ENCODE results near the gene FBLN2. TPM values are rescaled to one million over a fixed set of nuclear protein-coding genes. Genes with fewer than 3 reads are reported as not detected.

FBLN2 gene
- total RNA-seq, 1 donor from 2014 or later, result 33.5 TPM

GRCh38 chr3:13532085-13532484, 16.8 kb upstream of the FBLN2 start:
- no peak for DNase-seq

- DNase-seq, result no peak
These were observed 16.3 kb upstream of the FBLN2 start for GRCh38 chr3:13532631-13533030.

- no peak for DNase-seq
These were observed 15.0 kb upstream of the FBLN2 start for GRCh38 chr3:13533885-13534301.

GRCh38 chr3:13535526-13535875, 13.4 kb upstream of the FBLN2 start:
- DNase-seq, result no peak

GRCh38 chr3:13535905-13536304, 13.0 kb upstream of the FBLN2 start:
- no peak for DNase-seq

- DNase-seq, result no peak
These were observed 12.5 kb upstream of the FBLN2 start for GRCh38 chr3:13536432-13536831.

- no peak for DNase-seq
These were observed 12.1 kb upstream of the FBLN2 start for GRCh38 chr3:13536832-13537231.

- no peak for DNase-seq
These were observed 11.5 kb upstream of the FBLN2 start for GRCh38 chr3:13537244-13537908.

- no peak for DNase-seq
These were observed 11.0 kb upstream of the FBLN2 start for GRCh38 chr3:13537909-13538296.

GRCh38 chr3:13538520-13539291, 10.2 kb upstream of the FBLN2 start:
- no peak for DNase-seq

- no peak for DNase-seq
These were observed 9.7 kb upstream of the FBLN2 start for GRCh38 chr3:13539292-13539638.

GRCh38 chr3:13539671-13540070, 9.3 kb upstream of the FBLN2 start:
- no peak for DNase-seq

GRCh38 chr3:13540297-13540995, 8.5 kb upstream of the FBLN2 start:
- no peak for DNase-seq

- no peak for DNase-seq
These were observed 7.2 kb upstream of the FBLN2 start for GRCh38 chr3:13541691-13542090.

- DNase-seq, result no peak
These were observed 6.8 kb upstream of the FBLN2 start for GRCh38 chr3:13542142-13542541.

- DNase-seq, result no peak
These were observed 5.7 kb upstream of the FBLN2 start for GRCh38 chr3:13543253-13543652.

GRCh38 chr3:13544293-13544831, 4.6 kb upstream of the FBLN2 start:
- DNase-seq, result no peak

GRCh38 chr3:13544951-13545651, 3.8 kb upstream of the FBLN2 start:
- no peak for DNase-seq

- DNase-seq, result no peak
These were observed 2.9 kb upstream of the FBLN2 start for GRCh38 chr3:13545952-13546454.

GRCh38 chr3:13546667-13547171, 2.2 kb upstream of the FBLN2 start:
- DNase-seq, result peak; percentile 45

GRCh38 chr3:13547591-13548371, 1.1 kb upstream of the FBLN2 start:
- DNase-seq, result no peak
